ENCODE measurements around the gene PRDX3.

DNA sequence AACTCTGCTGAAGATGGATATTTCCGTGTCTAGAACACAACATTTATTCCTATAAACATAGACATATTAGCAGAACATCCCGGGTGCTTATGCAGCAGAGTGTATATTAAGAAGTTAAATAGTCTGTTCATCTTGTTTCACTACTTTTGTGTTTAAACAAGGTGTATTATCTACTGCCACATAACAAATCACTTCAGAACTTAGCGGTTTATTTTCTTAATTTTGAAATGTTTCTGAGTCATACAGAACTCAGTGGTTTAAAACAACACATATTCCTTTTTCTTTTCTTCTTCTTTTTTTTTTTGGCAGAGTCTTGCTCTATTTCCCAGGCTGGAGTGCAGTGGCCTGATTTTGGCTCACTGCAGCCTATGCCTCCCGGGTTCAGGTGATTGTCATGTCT is 48.9 kb downstream of the PRDX3 start:
- TF ChIP-seq CSDC2 (CRISPR knock-in tag; IDR thresholded peaks at IDR 0.05) (no peak), RARB (CRISPR knock-in tag; IDR thresholded peaks at IDR 0.05) (no peak), ZNF8 (CRISPR knock-in tag; IDR thresholded peaks at IDR 0.05) (no peak)

Measured in SK-N-SH treated with all-trans-retinoic acid at 6 μM for 48 hours (cell line).